WTC11 (cell line): ENCODE measurements around the gene CHST15. TPM values are rescaled to one million over a fixed set of nuclear protein-coding genes. Genes with fewer than 3 reads are reported as not detected.
A peak's percentile ranks its signal among the peaks of the same experiment; 100 is the strongest.

ENCODE experiments used
- ATAC-seq: fragments of 200-7000 bp; cut with Tn5 transposase; 2 replicates; pipeline ENCODE4 v1.10.0; 2021; ENCODE audit warnings: mild to moderate bottlenecking, moderate library complexity
- CTCF ChIA-PET: fragments of 300-600 bp; sonication (Branson Sonifier 250); formaldehyde crosslinking; loops from one replicate; lab custom pipeline; 2021; ENCODE audit warnings: antibody characterized with exemption; lab: Charles Lee
- POLR2A ChIA-PET: fragments of 350-600 bp; sonication (Branson Sonifier 250); formaldehyde crosslinking; loops from one replicate; lab custom pipeline; 2021; ENCODE audit warnings: antibody characterized with exemption; lab: Charles Lee
- DNase-seq: peaks from one replicate; pipeline ENCODE4 v3.0.0; 2021; ENCODE audit warnings: low spot score
- H3K27ac Mint-ChIP-seq: 2 replicates; pipeline ENCODE4 v1.8.0; 2021; ENCODE audit warnings: mixed read lengths
- H3K27me3 Mint-ChIP-seq: 2 replicates; pipeline ENCODE4 v1.8.0; 2021; ENCODE audit warnings: low read depth, mild to moderate bottlenecking, moderate library complexity, mixed read lengths
- H3K36me3 Mint-ChIP-seq: 2 replicates; pipeline ENCODE4 v1.8.0; 2021; ENCODE audit warnings: mixed read lengths
- H3K4me1 Mint-ChIP-seq: 2 replicates; pipeline ENCODE4 v1.8.0; 2022; ENCODE audit warnings: mixed read lengths
- H3K4me3 Mint-ChIP-seq: 2 replicates; pipeline ENCODE4 v1.8.0; 2021; ENCODE audit warnings: mild to moderate bottlenecking, moderate library complexity, mixed read lengths
- H3K9me3 Mint-ChIP-seq: 2 replicates; pipeline ENCODE4 v1.8.0; 2021; ENCODE audit warnings: mixed read lengths
- CREM ChIP-seq: sonication (generic); formaldehyde crosslinking; IDR thresholded peaks from 2 replicates; pipeline ENCODE4 v1.8.1; 2022; ENCODE audit warnings: mild to moderate bottlenecking, missing genetic modification reagents, moderate library complexity
- ESRRA ChIP-seq: sonication (generic); formaldehyde crosslinking; IDR thresholded peaks from 2 replicates; pipeline ENCODE4 v1.8.1; 2022; ENCODE audit warnings: mild to moderate bottlenecking, missing genetic modification reagents, borderline replicate concordance
- ETV6 ChIP-seq: sonication (generic); formaldehyde crosslinking; IDR thresholded peaks from 2 replicates; pipeline ENCODE4 v1.8.1; 2022; ENCODE audit warnings: mild to moderate bottlenecking, missing genetic modification reagents
- GRHL2 ChIP-seq: fragments of 250-450 bp; sonication (Bioruptor Pico); IDR thresholded peaks from 2 replicates; pipeline ENCODE4 v1.8.0; 2022; ENCODE audit warnings: mild to moderate bottlenecking, moderate library complexity; ENCODE audit not compliant: insufficient replicate concordance, severe bottlenecking
- GTF2I ChIP-seq: fragments of 250-450 bp; sonication (Bioruptor Pico); conservative IDR thresholded peaks from 2 replicates; pipeline ENCODE4 v1.4.0; 2021; ENCODE audit warnings: mild to moderate bottlenecking
- NFATC4 ChIP-seq: fragments of 250-450 bp; sonication (Bioruptor Pico); IDR thresholded peaks from 2 replicates; pipeline ENCODE4 v1.9.0; 2021; ENCODE audit warnings: mild to moderate bottlenecking
- OVOL2 ChIP-seq: fragments of 250-450 bp; sonication (Bioruptor Pico); IDR thresholded peaks from 2 replicates; pipeline ENCODE4 v1.9.0; 2021; ENCODE audit warnings: mild to moderate bottlenecking, borderline replicate concordance
- TEAD1 ChIP-seq: sonication (generic); formaldehyde crosslinking; IDR thresholded peaks from 2 replicates; pipeline ENCODE4 v1.8.0; 2022; ENCODE audit warnings: mild to moderate bottlenecking, missing genetic modification reagents
- TEAD4 ChIP-seq: sonication (generic); formaldehyde crosslinking; IDR thresholded peaks from 2 replicates; pipeline ENCODE4 v1.8.0; 2022; ENCODE audit warnings: mild to moderate bottlenecking, missing genetic modification reagents
- ZNF138 ChIP-seq: sonication (generic); formaldehyde crosslinking; conservative IDR thresholded peaks from 2 replicates; pipeline ENCODE4 v1.8.1; 2022; ENCODE audit warnings: mild to moderate bottlenecking, moderate library complexity, missing genetic modification reagents
- ZNF263 ChIP-seq: sonication (generic); formaldehyde crosslinking; IDR thresholded peaks from 2 replicates; pipeline ENCODE4 v1.8.1; 2022; ENCODE audit warnings: low read depth, mild to moderate bottlenecking, moderate library complexity, missing genetic modification reagents
- total RNA-seq: library from RNA; stranded (reverse); gene quantifications from 3 replicates; pipeline ENCODE4 v1.2.3, GENCODE V29; 2021
- TF ChIP-seq, protein P1 (sequence below): sonication (generic); formaldehyde crosslinking; IDR thresholded peaks from 2 replicates; pipeline ENCODE4 v1.8.0; 2022; ENCODE audit warnings: missing genetic modification reagents
- TF ChIP-seq, protein P2 (sequence below): sonication (generic); formaldehyde crosslinking; IDR thresholded peaks from 2 replicates; pipeline ENCODE4 v1.8.0; 2022; ENCODE audit warnings: mild to moderate bottlenecking, missing genetic modification reagents
- TF ChIP-seq, protein P3 (sequence below): sonication (generic); formaldehyde crosslinking; IDR thresholded peaks from 2 replicates; pipeline ENCODE4 v1.8.0; 2022; ENCODE audit warnings: mild to moderate bottlenecking, missing genetic modification reagents
- TF ChIP-seq, protein P4 (sequence below): sonication (generic); formaldehyde crosslinking; IDR thresholded peaks from 2 replicates; pipeline ENCODE4 v1.8.0; 2022; ENCODE audit warnings: mild to moderate bottlenecking, missing genetic modification reagents

Gene CHST15
- total RNA-seq, 1 experiment from 2014 or later, result 10.7 TPM

DNA sequence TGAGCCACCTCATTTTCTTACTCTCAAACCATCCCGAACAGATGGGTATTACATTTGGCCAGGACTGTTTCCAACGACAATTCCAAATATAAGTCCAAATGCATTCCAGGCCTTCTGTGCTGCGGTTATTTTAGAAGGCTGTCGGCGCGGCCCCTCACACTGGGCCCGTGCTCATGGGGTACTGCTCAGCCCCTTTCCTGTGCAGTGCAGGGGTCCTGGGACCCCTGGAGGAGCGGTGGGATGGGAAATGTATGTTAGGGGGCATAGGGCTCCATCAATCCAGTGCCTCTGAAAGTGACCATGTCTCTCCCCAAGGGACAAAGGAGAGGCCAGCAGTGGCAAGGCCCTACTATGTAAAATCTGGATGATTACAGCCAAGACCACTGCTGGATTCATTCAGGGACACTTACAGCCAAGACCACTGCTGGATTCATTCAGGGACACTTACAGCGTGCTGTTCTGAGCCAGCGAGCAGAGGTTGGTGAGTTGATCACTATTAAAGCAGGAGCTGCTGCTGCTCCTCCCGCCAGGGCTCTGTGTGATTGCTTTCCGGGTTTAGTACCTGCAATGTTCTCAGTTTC lies 66.3 kb downstream of the CHST15 start:
- DNase-seq (no peak), ATAC-seq (no peak)
- ChIA-PET CTCF (interaction anchor here (0.9 to 1.8 kb wide), 8 partner anchors 12 to 362 kb away, joined by 3 to 12 read pairs (median 4); no protein-coding TSS in a partner anchor), POLR2A (no interaction called here)
- Mint-ChIP-seq H3K27me3 (no peaks in the 10 kb centered on the region), H3K27ac (no peak overlapping the region), H3K9me3 (no peaks in the 10 kb centered on the region), H3K4me1 (peaks cover 50% of the 10 kb centered on the region), H3K4me3 (no peak overlapping the region), H3K36me3 (no peaks in the 10 kb centered on the region; the same call in 1 of the 2 replicates)
- TF ChIP-seq ESRRA, result no peak
- TF ChIP-seq, protein P1, sequence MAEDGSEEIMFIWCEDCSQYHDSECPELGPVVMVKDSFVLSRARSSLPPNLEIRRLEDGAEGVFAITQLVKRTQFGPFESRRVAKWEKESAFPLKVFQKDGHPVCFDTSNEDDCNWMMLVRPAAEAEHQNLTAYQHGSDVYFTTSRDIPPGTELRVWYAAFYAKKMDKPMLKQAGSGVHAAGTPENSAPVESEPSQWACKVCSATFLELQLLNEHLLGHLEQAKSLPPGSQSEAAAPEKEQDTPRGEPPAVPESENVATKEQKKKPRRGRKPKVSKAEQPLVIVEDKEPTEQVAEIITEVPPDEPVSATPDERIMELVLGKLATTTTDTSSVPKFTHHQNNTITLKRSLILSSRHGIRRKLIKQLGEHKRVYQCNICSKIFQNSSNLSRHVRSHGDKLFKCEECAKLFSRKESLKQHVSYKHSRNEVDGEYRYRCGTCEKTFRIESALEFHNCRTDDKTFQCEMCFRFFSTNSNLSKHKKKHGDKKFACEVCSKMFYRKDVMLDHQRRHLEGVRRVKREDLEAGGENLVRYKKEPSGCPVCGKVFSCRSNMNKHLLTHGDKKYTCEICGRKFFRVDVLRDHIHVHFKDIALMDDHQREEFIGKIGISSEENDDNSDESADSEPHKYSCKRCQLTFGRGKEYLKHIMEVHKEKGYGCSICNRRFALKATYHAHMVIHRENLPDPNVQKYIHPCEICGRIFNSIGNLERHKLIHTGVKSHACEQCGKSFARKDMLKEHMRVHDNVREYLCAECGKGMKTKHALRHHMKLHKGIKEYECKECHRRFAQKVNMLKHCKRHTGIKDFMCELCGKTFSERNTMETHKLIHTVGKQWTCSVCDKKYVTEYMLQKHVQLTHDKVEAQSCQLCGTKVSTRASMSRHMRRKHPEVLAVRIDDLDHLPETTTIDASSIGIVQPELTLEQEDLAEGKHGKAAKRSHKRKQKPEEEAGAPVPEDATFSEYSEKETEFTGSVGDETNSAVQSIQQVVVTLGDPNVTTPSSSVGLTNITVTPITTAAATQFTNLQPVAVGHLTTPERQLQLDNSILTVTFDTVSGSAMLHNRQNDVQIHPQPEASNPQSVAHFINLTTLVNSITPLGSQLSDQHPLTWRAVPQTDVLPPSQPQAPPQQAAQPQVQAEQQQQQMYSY (CRISPR knock-in tag), result no peak
- TF ChIP-seq GRHL2 (CRISPR knock-in tag), result no peak
- TF ChIP-seq OVOL2 (CRISPR knock-in tag), result no peak
- TF ChIP-seq CREM (CRISPR knock-in tag), result no peak
- no peak for TF ChIP-seq ZNF138 (CRISPR knock-in tag)
- TF ChIP-seq, protein P2, sequence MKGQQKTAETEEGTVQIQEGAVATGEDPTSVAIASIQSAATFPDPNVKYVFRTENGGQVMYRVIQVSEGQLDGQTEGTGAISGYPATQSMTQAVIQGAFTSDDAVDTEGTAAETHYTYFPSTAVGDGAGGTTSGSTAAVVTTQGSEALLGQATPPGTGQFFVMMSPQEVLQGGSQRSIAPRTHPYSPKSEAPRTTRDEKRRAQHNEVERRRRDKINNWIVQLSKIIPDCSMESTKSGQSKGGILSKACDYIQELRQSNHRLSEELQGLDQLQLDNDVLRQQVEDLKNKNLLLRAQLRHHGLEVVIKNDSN, result no peak

DNA sequence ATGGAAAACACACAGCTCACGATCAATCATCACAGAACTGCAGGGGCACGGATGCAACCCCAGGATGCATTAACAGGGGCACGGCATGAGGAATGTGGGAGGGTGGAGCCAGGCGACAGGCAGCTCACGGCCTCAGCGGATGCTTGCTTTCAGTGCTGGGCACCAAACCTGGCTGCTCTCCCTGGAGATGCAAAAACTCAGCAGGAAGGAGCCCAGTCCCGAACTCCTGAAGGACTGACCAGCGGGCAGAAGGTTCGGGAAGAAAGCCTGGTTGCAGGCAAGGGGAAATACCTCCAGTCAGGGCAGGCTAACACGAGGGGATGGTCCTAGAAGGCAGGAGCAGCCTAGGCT lies 66.8 kb downstream of the CHST15 start:
- no peaks in the 10 kb centered on the region for H3K9me3 Mint-ChIP-seq
- DNase-seq, result peak; percentile 40
- TF ChIP-seq, protein P3, sequence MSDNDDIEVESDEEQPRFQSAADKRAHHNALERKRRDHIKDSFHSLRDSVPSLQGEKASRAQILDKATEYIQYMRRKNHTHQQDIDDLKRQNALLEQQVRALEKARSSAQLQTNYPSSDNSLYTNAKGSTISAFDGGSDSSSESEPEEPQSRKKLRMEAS (CRISPR knock-in tag), result no peak
- TF ChIP-seq TEAD1 (CRISPR knock-in tag), result peak; percentile 61; the same call in 1 of the 2 replicates
- TF ChIP-seq TEAD4 (CRISPR knock-in tag), result no peak
- TF ChIP-seq, all 79 proteins: peak for 1
- no peak overlapping the region for H3K27ac Mint-ChIP-seq
- H3K4me1 Mint-ChIP-seq, result peaks cover 50% of the 10 kb centered on the region
- H3K4me3 Mint-ChIP-seq, result no peak overlapping the region
- H3K36me3 Mint-ChIP-seq, result no peaks in the 10 kb centered on the region; the same call in 1 of the 2 replicates
- peak; percentile 77 for ATAC-seq
- POLR2A ChIA-PET, result interaction anchor here (0.9 kb wide), 1 partner anchor 108 kb away, joined by 4 read pairs; no protein-coding TSS in a partner anchor
- H3K27me3 Mint-ChIP-seq, result no peaks in the 10 kb centered on the region
- CTCF ChIA-PET, result interaction anchor here (0.9 to 1.8 kb wide), 8 partner anchors 12 to 362 kb away, joined by 3 to 12 read pairs (median 3); no protein-coding TSS in a partner anchor

DNA sequence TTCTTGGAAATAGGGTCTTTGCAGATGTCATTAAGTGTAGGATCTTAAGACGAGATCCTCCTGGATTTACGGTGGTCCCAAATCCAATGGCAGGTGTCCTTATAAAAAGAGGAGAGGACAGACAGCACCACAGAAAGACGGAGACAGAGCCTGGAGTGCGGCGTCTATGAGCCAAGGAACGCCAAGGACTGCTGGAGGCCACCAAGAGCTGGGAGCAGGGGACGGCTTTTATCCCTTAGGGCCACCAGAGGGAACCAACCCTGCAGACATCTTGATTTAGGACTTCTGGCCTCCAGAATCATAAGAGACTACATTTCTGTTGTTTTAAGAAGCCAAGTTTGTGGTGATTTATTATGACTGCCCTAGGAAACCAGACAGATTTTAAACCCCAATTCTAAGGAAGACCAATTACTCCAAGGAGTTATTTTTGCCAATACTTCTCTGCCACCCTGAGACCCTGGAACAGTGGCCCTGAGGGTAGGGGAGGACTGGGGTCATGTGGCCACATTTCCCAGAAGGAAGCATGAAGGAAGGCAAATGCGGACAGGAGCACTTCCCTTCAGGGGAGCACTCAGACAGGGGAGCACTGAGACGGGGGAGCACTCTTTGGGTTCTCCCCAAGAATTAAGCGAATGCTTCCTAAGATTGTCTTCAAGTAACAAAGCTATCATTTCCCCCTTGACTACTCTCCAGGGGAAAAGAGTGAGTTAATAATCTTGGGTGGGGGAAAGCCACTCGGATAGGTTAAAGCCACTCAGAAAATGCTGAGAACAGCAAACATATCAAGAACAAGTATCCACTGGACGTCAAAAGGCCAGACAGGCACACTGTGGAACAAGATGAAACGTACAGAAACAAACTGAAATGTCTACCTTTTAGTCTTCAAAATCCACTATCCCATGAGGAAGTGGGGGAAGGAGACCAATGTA lies 67.5 kb downstream of the CHST15 start:
- H3K36me3 Mint-ChIP-seq, result no peaks in the 10 kb centered on the region; the same call in 1 of the 2 replicates
- CTCF ChIA-PET, result interaction anchor here (0.6 to 1.8 kb wide), 10 partner anchors 9 to 363 kb away, joined by 3 to 12 read pairs (median 4); no protein-coding TSS in a partner anchor

More for the DNA sequence above, 67.5 kb downstream of the CHST15 start:
- H3K4me1 Mint-ChIP-seq, result peaks cover 56% of the 10 kb centered on the region
- POLR2A ChIA-PET, result interaction anchor here (0.9 kb wide), 1 partner anchor 108 kb away, joined by 4 read pairs; no protein-coding TSS in a partner anchor
- no peak for ATAC-seq
- no peak for DNase-seq
- no peaks in the 10 kb centered on the region for H3K27me3 Mint-ChIP-seq
- H3K9me3 Mint-ChIP-seq, result no peaks in the 10 kb centered on the region
- H3K27ac Mint-ChIP-seq, result no peak overlapping the region
- no peak for TF ChIP-seq GTF2I
- TF ChIP-seq, protein P4, sequence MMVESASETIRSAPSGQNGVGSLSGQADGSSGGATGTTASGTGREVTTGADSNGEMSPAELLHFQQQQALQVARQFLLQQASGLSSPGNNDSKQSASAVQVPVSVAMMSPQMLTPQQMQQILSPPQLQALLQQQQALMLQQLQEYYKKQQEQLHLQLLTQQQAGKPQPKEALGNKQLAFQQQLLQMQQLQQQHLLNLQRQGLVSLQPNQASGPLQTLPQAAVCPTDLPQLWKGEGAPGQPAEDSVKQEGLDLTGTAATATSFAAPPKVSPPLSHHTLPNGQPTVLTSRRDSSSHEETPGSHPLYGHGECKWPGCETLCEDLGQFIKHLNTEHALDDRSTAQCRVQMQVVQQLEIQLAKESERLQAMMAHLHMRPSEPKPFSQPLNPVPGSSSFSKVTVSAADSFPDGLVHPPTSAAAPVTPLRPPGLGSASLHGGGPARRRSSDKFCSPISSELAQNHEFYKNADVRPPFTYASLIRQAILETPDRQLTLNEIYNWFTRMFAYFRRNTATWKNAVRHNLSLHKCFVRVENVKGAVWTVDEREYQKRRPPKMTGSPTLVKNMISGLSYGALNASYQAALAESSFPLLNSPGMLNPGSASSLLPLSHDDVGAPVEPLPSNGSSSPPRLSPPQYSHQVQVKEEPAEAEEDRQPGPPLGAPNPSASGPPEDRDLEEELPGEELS (CRISPR knock-in tag), result no peak
- TF ChIP-seq ZNF263, result peak; percentile 88
- TF ChIP-seq ETV6 (CRISPR knock-in tag), result no peak
- no peak for TF ChIP-seq NFATC4 (CRISPR knock-in tag)
- TF ChIP-seq, all 79 proteins: peak for 1
- no peak overlapping the region for H3K4me3 Mint-ChIP-seq
